ENCODE results near the gene SP5. TPM values are rescaled to one million over a fixed set of nuclear protein-coding genes. Genes with fewer than 3 reads are reported as not detected.
A peak's percentile ranks its signal among the peaks of the same experiment; 100 is the strongest.

Gene SP5
- total and polyA plus RNA-seq, 9 of the 15 experiments (the other 6 are each of a cell fraction or from before 2014, with no cell fraction given) = 0.03 to 1.7 (median 0.16) TPM; not detected in 1

DNA sequence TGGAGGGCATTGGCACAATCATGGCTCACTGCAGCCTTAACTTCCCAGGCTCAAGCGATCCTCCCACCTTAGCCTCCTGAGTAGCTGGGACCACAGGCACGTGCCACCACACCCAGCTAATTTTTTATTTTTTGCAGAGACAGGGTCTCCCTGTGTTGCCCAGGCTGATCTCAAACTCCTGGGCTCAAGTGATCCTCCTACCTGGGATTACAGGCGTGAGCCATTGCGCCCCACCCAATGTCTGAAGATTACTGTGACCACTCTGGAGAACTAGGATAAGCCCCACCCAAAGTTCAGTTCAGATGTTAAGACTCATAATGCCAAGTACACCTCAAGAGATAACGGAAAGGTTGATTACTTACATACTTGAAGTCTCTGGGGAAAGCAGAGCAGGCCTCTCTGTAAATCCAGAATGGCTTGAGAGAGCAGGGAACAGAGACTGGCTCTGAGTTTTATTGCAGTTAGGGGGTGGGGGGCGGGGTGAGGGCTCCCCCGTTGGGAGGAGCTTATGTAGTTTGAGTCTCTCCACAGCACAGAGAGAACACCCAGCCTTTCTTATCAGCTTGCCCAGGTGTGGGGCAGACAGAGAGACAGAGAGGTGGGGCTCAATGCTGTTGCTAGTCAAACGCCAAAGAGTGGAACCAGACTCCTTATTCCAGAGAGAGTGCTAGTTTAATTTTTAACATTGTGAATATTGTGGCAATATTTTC, 28.5 kb downstream of the SP5 start (continued):
- TF ChIP-seq MECOM (CRISPR knock-in tag; IDR thresholded peaks at IDR 0.05) = no peak
- TF ChIP-seq, protein P1, sequence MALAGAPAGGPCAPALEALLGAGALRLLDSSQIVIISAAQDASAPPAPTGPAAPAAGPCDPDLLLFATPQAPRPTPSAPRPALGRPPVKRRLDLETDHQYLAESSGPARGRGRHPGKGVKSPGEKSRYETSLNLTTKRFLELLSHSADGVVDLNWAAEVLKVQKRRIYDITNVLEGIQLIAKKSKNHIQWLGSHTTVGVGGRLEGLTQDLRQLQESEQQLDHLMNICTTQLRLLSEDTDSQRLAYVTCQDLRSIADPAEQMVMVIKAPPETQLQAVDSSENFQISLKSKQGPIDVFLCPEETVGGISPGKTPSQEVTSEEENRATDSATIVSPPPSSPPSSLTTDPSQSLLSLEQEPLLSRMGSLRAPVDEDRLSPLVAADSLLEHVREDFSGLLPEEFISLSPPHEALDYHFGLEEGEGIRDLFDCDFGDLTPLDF (CRISPR knock-in tag; IDR thresholded peaks at IDR 0.05) = no peak
- TF ChIP-seq MIER1 (IDR thresholded peaks at IDR 0.05; ENCODE audit: low read depth) = 0 out of 2 replicates have a peak, but pooled peaks have one; percentile 15
- TF ChIP-seq YBX1 (IDR thresholded peaks at IDR 0.05) = no peak
- TF ChIP-seq ARHGAP35 (IDR thresholded peaks at IDR 0.05; ENCODE audit: partially characterized antibody) = no peak
- no peak for TF ChIP-seq ZNF766 (CRISPR knock-in tag; conservative IDR thresholded peaks at IDR 0.05)
- TF ChIP-seq ZSCAN29 (IDR thresholded peaks at IDR 0.05) = no peak
- TF ChIP-seq SIN3A (IDR thresholded peaks at IDR 0.05; ENCODE audit: borderline replicate concordance in 2 of 2, control insufficient read depth in 1 of 2, low read depth in 2 of 2, low read length in 2 of 2) = no peak
- 0 out of 4 replicates have a peak, but pooled peaks of 1 of the 2 experiments have one; percentile 17 for TF ChIP-seq NONO (IDR thresholded peaks at IDR 0.05; ENCODE audit: low read depth in 2 of 2, low read length in 1 of 2)
- TF ChIP-seq ZNF3 (CRISPR knock-in tag; IDR thresholded peaks at IDR 0.05) = no peak
- no peak for TF ChIP-seq HEY1 (CRISPR knock-in tag; IDR thresholded peaks at IDR 0.05; ENCODE audit: borderline replicate concordance)
- TF ChIP-seq, protein P2, sequence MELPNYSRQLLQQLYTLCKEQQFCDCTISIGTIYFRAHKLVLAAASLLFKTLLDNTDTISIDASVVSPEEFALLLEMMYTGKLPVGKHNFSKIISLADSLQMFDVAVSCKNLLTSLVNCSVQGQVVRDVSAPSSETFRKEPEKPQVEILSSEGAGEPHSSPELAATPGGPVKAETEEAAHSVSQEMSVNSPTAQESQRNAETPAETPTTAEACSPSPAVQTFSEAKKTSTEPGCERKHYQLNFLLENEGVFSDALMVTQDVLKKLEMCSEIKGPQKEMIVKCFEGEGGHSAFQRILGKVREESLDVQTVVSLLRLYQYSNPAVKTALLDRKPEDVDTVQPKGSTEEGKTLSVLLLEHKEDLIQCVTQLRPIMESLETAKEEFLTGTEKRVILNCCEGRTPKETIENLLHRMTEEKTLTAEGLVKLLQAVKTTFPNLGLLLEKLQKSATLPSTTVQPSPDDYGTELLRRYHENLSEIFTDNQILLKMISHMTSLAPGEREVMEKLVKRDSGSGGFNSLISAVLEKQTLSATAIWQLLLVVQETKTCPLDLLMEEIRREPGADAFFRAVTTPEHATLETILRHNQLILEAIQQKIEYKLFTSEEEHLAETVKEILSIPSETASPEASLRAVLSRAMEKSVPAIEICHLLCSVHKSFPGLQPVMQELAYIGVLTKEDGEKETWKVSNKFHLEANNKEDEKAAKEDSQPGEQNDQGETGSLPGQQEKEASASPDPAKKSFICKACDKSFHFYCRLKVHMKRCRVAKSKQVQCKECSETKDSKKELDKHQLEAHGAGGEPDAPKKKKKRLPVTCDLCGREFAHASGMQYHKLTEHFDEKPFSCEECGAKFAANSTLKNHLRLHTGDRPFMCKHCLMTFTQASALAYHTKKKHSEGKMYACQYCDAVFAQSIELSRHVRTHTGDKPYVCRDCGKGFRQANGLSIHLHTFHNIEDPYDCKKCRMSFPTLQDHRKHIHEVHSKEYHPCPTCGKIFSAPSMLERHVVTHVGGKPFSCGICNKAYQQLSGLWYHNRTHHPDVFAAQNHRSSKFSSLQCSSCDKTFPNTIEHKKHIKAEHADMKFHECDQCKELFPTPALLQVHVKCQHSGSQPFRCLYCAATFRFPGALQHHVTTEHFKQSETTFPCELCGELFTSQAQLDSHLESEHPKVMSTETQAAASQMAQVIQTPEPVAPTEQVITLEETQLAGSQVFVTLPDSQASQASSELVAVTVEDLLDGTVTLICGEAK (IDR thresholded peaks at IDR 0.05) = no peak
- TF ChIP-seq, protein P2 (CRISPR knock-in tag; IDR thresholded peaks at IDR 0.05) = no peak
- TF ChIP-seq CHD4 (IDR thresholded peaks at IDR 0.05; ENCODE audit: insufficient read depth, insufficient replicate concordance, low read depth, low read length, poor library complexity, severe bottlenecking) = no peak
- TF ChIP-seq DMBX1 (CRISPR knock-in tag; IDR thresholded peaks at IDR 0.05; ENCODE audit: borderline replicate concordance) = no peak
- no peak; the same call in 1 of the 2 replicates for TF ChIP-seq TCF7 (IDR thresholded peaks at IDR 0.05; ENCODE audit: borderline replicate concordance)
- no peak for TF ChIP-seq NR4A1 (CRISPR knock-in tag; IDR thresholded peaks at IDR 0.05)
- TF ChIP-seq NR4A1 (tag; IDR thresholded peaks at IDR 0.05) = no peak
